GM18498 (cell line): Measurements from ENCODE around the gene CNTFR.

Experiments
- ATAC-seq: cut with Tn5 transposase; IDR thresholded peaks from one replicate; pipeline ENCODE4 v1.9.1; 2021; ENCODE audit warnings: mild to moderate bottlenecking, moderate library complexity; ENCODE audit not compliant: unreplicated experiment

Gene CNTFR

GRCh38 chr9:34573599-34574325 is 15.8 kb downstream of the CNTFR start:
- no peak for ATAC-seq

- ATAC-seq = no peak
These were observed 16.9 kb downstream of the CNTFR start for GRCh38 chr9:34572628-34573027.

- no peak for ATAC-seq
These were observed 17.4 kb downstream of the CNTFR start for GRCh38 chr9:34572092-34572491.

GRCh38 chr9:34571481-34571810 is 18.1 kb downstream of the CNTFR start:
- ATAC-seq = no peak

DNA sequence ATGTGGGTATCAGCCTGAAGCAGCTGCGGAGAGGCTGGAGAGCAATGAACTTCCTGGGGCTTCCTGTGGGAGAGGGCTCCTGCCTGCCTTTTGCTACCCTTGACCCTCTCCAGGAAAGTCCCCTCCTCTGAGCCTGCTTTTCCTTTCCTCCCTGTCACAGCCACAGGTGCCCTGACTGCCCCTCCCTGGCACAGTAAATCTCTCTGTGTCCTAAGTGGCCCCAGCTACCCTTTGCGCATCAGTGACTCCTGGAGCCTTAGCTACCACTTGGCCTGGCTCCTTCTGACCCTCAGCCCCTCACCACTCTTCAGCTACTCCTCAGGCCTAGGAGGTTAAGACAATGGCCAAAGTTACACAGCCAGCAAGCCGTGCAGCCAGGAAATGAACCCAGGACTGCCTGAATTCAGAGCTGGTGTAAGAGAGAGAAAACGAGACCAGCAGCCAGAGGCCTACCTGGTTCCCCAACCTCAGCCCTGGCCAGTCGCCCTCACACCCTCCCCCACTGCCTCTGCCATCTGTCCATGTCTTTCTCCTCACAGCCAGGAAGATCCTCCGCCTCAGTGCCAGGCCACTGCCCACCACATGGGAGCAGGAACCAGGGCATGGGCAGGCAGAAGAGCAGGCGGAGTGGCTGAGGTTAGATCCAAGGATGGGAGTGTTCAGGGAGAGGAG is 18.6 kb downstream of the CNTFR start:
- no peak for ATAC-seq

- no peak for ATAC-seq
These were observed 19.1 kb downstream of the CNTFR start for GRCh38 chr9:34570376-34570775.

DNA sequence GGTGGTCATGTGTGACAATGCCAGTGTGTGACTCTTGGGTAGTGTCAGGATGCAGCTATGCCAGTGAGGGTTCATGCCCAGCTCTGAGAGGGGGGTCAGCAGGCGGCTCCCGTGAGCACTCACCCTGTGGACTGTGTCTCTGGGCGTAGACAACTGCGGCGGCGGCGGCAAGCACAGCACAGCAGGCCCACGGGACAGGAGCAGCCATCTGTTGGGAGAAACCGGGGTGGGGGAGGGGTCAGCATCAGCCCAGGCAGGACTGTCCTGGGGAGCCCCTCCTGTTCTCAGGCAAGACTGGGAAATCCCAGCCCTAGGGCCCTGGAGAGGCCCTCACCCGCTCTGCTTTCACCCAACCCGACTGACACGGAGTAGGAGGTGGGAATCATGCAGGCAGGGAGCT is 20.8 kb downstream of the CNTFR start:
- no peak for ATAC-seq

- no peak for ATAC-seq
These were observed 21.4 kb downstream of the CNTFR start for GRCh38 chr9:34568133-34568532.

DNA sequence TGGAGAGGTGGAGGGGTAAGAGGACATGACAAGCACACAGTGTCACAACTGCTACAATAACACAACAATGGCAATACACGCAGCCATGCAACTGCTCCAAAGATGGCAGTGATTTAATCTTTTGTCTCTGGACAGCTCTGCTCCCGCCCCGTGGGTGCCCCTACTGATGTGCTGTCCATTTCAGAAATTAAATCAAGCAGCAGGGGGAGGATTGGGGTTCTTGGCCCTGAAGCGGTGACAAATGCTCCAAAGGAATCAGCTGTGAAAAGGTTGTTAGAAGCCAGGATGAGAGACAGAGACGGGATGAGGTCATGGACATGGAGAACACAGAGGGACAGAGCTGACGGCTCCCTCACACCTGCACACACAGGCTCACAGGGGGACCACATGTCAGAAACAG is 22.6 kb downstream of the CNTFR start:
- ATAC-seq = no peak

DNA sequence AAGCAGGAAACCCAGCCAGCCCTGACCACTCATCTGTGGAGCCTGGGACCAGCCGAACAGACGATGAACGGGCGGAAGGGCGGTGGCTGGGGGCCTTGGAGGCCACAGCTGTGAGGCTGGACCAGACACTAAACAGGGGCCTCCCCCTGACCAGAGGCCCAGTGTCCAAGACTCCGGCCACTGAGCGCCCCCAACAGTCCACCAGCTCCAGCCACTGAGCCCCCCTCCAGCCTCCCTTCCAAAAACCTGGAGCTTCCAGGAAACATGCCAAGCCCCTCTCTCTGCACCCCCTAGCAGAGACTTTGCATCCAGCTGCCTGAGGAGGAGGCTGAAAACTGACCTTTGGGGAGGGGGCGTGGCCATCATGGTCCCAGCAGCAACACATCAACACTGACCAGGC is 23.2 kb downstream of the CNTFR start:
- ATAC-seq = no peak

- no peak for ATAC-seq
These were observed 23.7 kb downstream of the CNTFR start for GRCh38 chr9:34565856-34566255.

DNA sequence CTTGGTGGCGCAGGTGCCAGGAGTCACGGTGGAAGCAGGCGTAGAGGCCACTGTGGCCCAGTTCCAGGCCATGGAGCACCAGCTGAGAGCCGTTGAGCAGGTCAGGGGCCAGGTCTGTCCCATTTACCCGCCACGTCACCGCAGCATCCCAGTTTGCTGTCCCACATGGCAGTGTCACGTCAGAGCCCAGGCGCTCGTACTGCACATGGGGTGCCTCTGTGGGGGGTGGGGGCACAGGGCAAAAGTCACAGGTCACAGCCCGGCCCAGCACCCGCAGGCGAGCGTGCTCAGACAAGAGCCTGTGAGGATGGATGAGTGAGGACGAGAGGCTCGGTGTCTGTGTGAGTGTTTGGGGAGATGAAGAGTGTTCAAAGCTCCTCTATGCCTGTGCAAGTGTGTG is 24.9 kb downstream of the CNTFR start:
- ATAC-seq = no peak

GRCh38 chr9:34563262-34563661 is 26.3 kb downstream of the CNTFR start:
- no peak for ATAC-seq

DNA sequence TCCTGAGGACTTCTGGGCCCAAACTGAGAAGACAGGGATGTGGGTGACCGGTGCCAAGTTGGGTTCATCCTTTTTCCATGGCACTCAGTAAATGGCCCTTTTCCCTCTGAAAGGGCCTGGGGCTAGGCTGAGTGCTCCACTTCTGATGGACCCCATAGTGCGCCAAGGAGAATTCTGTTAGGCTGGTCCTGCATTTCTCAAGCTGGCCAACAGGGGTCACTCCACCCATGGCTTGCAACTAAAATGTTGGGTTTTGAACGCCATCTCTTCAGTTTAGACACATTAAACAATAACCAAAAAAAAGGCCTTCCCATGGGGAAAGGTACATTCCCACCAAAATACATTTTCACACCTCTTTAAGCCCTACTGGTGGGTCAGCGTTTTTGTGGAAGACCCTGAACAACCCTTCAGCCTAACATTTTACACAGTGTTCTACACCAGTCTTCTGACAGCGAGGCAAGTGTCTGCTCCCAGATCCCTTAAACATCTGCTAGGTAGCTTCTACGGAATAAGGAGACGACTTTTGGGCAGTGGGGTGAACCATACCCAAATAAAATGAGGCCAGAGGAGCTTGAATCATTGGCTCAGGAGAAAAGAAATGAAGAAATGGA is 27.3 kb downstream of the CNTFR start:
- no peak for ATAC-seq

DNA sequence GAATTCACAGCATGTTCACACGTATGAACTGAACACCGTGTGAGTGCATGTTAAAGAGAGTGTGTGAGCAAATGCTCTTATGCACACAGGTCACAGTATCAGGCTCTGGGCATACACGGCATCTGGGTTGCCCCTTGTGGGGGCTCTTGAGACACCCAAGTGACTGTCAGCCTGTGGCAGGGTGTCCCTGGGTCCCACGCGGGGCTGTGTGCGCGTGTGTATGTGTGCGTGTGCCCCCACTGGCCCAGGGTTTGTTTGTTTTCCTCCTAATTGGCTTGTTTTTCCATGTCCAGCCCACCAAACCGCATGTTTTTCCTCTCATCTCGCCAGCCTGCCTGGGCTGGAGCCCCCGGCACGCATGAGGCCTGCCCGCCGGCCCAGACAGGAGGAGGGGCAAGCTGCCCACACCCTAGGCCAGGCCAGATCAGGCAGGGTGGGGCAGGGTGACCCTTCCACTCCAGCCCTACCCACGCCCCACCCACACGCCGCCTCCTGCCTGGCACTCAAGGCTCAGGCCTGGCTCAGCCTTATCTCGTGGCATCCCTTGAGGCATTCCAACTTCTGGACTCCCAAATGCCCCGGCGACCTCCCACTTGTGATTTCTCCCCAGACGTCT is 28.8 kb downstream of the CNTFR start:
- ATAC-seq = no peak

DNA sequence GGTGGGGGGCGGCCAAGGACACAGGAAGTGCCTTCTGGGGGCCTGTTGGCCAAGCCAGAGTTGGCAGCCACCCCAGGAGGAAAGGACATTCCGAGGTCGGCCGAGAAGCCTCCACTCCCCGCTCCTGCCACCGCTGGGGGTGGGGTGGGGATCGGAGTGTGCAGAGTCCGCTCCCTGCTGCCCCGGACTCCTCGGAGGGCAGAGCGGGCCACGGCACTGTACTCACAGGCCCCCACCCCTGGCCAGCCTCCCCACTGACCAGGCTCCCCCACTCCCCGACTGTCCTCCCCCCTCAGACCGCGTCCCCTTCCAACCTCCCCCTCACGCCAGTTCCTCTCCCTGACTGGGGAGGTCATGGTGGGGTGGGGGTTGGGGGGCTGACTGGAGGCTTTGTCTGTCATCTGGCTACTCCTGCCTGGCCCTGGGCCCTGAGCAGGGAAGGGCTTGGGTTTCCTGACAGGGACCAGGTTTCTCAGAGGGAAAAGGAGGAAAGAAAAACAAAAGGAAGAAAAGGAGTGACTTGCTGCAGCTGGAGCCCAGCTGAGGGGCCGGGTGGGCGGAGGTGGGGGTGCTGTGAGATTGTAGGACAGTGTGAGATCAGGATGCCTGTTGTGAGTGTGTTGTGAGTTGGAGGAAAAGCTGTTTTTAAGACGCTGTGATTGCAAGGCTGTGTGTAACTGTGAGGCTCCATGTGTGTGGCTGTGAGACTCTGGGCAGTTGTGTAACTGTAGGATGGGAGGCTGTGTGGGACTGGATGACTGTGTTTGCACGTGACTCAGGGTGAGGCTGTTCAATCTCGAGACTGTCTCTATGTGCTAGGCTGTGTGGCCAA is 29.7 kb downstream of the CNTFR start:
- no peak for ATAC-seq

- ATAC-seq = no peak
These were observed 30.5 kb downstream of the CNTFR start for GRCh38 chr9:34558919-34559623.

DNA sequence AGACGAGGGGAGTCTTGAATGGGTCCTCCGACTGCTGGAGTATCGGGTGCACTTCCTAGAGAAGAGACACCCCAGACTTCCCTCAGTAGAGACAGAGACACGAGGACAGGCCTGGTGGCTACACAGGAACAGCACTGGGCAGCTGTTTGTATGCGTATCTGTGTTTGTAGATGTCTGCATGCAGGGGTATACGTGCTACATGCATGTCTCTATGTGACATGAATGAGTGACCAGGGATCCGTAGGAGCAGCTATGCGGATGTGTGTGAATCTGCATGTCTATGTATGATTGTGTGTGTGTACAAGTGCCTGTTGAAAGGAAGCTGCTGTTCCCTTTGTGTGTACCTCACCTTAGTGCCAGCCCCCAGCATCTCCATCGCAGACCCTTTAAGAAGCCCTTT is 31.2 kb downstream of the CNTFR start:
- no peak for ATAC-seq

GRCh38 chr9:34557426-34558321 is 31.9 kb downstream of the CNTFR start:
- ATAC-seq = no peak
